SK-N-MC (cell line): Measurements from ENCODE around the gene CHSY1.

Experiments used
- EZH2 ChIP-seq: fragments of 200-600 bp; sonication (generic); IDR thresholded peaks from one replicate; pipeline ENCODE4 v1.6.1; 2017; ENCODE audit warnings: antibody characterized with exemption
- POLR2AphosphoS5 ChIP-seq: IDR thresholded peaks from 2 replicates; pipeline ENCODE4 v1.6.1; 2012; ENCODE audit warnings: mild to moderate bottlenecking, low read depth, low read length, borderline replicate concordance

- TF ChIP-seq POLR2AphosphoS5, result no peak
- TF ChIP-seq EZH2, result no peak
Measured at GRCh38 chr15:101211897-101212296, 40.0 kb downstream of the CHSY1 start.
